KG1 (cell line): Measurements from ENCODE around the gene ATP6V1G3.
"Not testable (repeated sequence)": the region's sequence is repeated elsewhere in the genome, so short reads cannot be mapped to it uniquely, and the experiment has no call there.

Experiments
- DNase-seq: peaks from one replicate; lab custom pipeline; 2025; lab: John Stamatoyannopoulos, UW

ATP6V1G3 gene

GRCh38 chr1:198542632-198543031, 2.2 kb upstream of the ATP6V1G3 start:
- DNase-seq: no peak

GRCh38 chr1:198541737-198542136, 1.3 kb upstream of the ATP6V1G3 start:
- no peak for DNase-seq

- DNase-seq: no peak
Observed at GRCh38 chr1:198538579-198539364, 1.7 kb downstream of the ATP6V1G3 start.

GRCh38 chr1:198535631-198536030, 4.8 kb downstream of the ATP6V1G3 start:
- DNase-seq: no peak

GRCh38 chr1:198534548-198535418, 5.7 kb downstream of the ATP6V1G3 start:
- DNase-seq: no peak

GRCh38 chr1:198531891-198532290, 8.6 kb downstream of the ATP6V1G3 start:
- DNase-seq: no peak

GRCh38 chr1:198530953-198531352, 9.5 kb downstream of the ATP6V1G3 start:
- no peak for DNase-seq

GRCh38 chr1:198529414-198529813, 11.1 kb downstream of the ATP6V1G3 start:
- DNase-seq: no peak

- DNase-seq: no peak
Observed at GRCh38 chr1:198528364-198528763, 12.1 kb downstream of the ATP6V1G3 start.

- DNase-seq: no peak
Observed at GRCh38 chr1:198524556-198524955, 15.9 kb downstream of the ATP6V1G3 start.

GRCh38 chr1:198524127-198524526, 16.4 kb downstream of the ATP6V1G3 start:
- not testable (repeated sequence) for DNase-seq

GRCh38 chr1:198523182-198523950, 17.1 kb downstream of the ATP6V1G3 start:
- DNase-seq: no peak

GRCh38 chr1:198520524-198521254, 19.8 kb downstream of the ATP6V1G3 start:
- DNase-seq: no peak

- no peak for DNase-seq
Observed at GRCh38 chr1:198519639-198520501, 20.6 kb downstream of the ATP6V1G3 start.

GRCh38 chr1:198517623-198518199, 22.8 kb downstream of the ATP6V1G3 start:
- no peak for DNase-seq

- DNase-seq: no peak
Observed at GRCh38 chr1:198500096-198500495, 40.4 kb downstream of the ATP6V1G3 start.

GRCh38 chr1:198499588-198499987, 40.9 kb downstream of the ATP6V1G3 start:
- DNase-seq: no peak

- DNase-seq: no peak
Observed at GRCh38 chr1:198498881-198499280, 41.6 kb downstream of the ATP6V1G3 start.

GRCh38 chr1:198498103-198498385, 42.4 kb downstream of the ATP6V1G3 start:
- DNase-seq: no peak

GRCh38 chr1:198497326-198498102, 43.0 kb downstream of the ATP6V1G3 start:
- no peak for DNase-seq
